GM10248 (cell line): ENCODE results near the gene ALDH3B2.
A peak's percentile ranks its signal among the peaks of the same experiment; 100 is the strongest.
"Not testable (repeated sequence)": the region's sequence is repeated elsewhere in the genome, so short reads cannot be mapped to it uniquely, and the experiment has no call there.

Experiments
- CTCF ChIA-PET: fragments of 300-600 bp; sonication (Branson Sonifier 250); formaldehyde crosslinking; extraction: SDS; loops from one replicate; lab custom pipeline; 2021; ENCODE audit warnings: antibody characterized with exemption; lab: Yijun Ruan, JAX
- POLR2A ChIA-PET: fragments of 350-650 bp; sonication (Branson Sonifier 250); formaldehyde crosslinking; extraction: SDS; loops from one replicate; lab custom pipeline; 2020; ENCODE audit warnings: antibody characterized with exemption; lab: Yijun Ruan, JAX
- DNase-seq: peaks from one replicate; pipeline ENCODE4 v3.0.0; 2012; ENCODE audit errors: extremely low spot score
- CTCF ChIP-seq: IDR thresholded peaks from 2 replicates; pipeline ENCODE4 v1.5.1; 2012; ENCODE audit warnings: mild to moderate bottlenecking, low read depth; ENCODE audit errors: extremely low read depth, missing control alignments, control extremely low read depth

The ALDH3B2 gene

GRCh38 chr11:67674442-67674871 is at the start of gene ALDH3B2:
Gene ALDH3B2, minus strand, starts transcription at chr11:67674623. Its CDS starts 7,688 bp downstream, at chr11:67666935.
- POLR2A ChIA-PET, result no interaction called here
- TF ChIP-seq CTCF, result no peak
- CTCF ChIA-PET, result interaction anchor here (4.2 kb wide), 1 partner anchor 45 kb away, joined by 17 read pairs; the partner anchor contains the start of gene NUDT8
- DNase-seq, result no peak

- POLR2A ChIA-PET, CTCF ChIA-PET, DNase-seq: not testable (repeated sequence)
Measured at GRCh38 chr11:67723036-67723435, 48.6 kb upstream of the ALDH3B2 start.

- CTCF ChIA-PET, POLR2A ChIA-PET, DNase-seq: not testable (repeated sequence)
Measured at GRCh38 chr11:67716226-67716625, 41.8 kb upstream of the ALDH3B2 start.

- DNase-seq, POLR2A ChIA-PET, CTCF ChIA-PET: not testable (repeated sequence)
Measured at GRCh38 chr11:67715801-67716200, 41.4 kb upstream of the ALDH3B2 start.

GRCh38 chr11:67713892-67714509 is 39.6 kb upstream of the ALDH3B2 start:
- DNase-seq, POLR2A ChIA-PET: not testable (repeated sequence)
- peak; percentile 24 for TF ChIP-seq CTCF
- CTCF ChIA-PET, result interaction anchor here (1.5 to 1.6 kb wide), 2 partner anchors 85 to 138 kb away, joined by 4 to 6 read pairs; partner anchors contain the start of gene NUDT8

GRCh38 chr11:67711676-67712075 is 37.3 kb upstream of the ALDH3B2 start:
- POLR2A ChIA-PET, CTCF ChIA-PET, DNase-seq: not testable (repeated sequence)

- POLR2A ChIA-PET, result not testable (repeated sequence)
Measured at GRCh38 chr11:67711212-67711611, 36.8 kb upstream of the ALDH3B2 start.

GRCh38 chr11:67709806-67710205 is 35.4 kb upstream of the ALDH3B2 start:
- POLR2A ChIA-PET, CTCF ChIA-PET, DNase-seq: not testable (repeated sequence)

More at GRCh38 chr11:67711212-67711611, 36.8 kb upstream of the ALDH3B2 start:
- DNase-seq, CTCF ChIA-PET: not testable (repeated sequence)

- CTCF ChIA-PET, result interaction anchor here (0.9 kb wide), 1 partner anchor 91 kb away, joined by 3 read pairs; no protein-coding TSS in a partner anchor
- POLR2A ChIA-PET, result no interaction called here
- no peak for TF ChIP-seq CTCF
- DNase-seq, result no peak
Measured at GRCh38 chr11:67705264-67705663, 30.8 kb upstream of the ALDH3B2 start.

- DNase-seq, result no peak
- CTCF ChIA-PET, result no interaction called here
- POLR2A ChIA-PET, result no interaction called here
- TF ChIP-seq CTCF, result no peak
Measured at GRCh38 chr11:67704524-67704923, 30.1 kb upstream of the ALDH3B2 start.

GRCh38 chr11:67703709-67704108 is 29.3 kb upstream of the ALDH3B2 start:
- POLR2A ChIA-PET, CTCF ChIA-PET, DNase-seq: not testable (repeated sequence)
